ENCODE results near the gene FLNC.

FLNC gene

GRCh38 chr7:128811631-128812430, 18.4 kb upstream of the FLNC start:
- no peak overlapping the region for H2AFZ ChIP-seq (ENCODE audit: low read depth, low read length, severe bottlenecking)
- H3K9ac ChIP-seq (ENCODE audit: low read length) = no peak overlapping the region
- no peaks in the 10 kb centered on the region for H3F3A ChIP-seq (ENCODE audit: insufficient read depth)
- H3K4me2 ChIP-seq (ENCODE audit: low read depth, low read length, poor library complexity, severe bottlenecking) = no peak overlapping the region
- no peaks in the 10 kb centered on the region for H3K9me2 ChIP-seq (replicated peaks; ENCODE audit: insufficient read depth, low read length)
- H3K4me3 ChIP-seq (ENCODE audit: insufficient read depth, low read length, poor library complexity, severe bottlenecking) = no peak overlapping the region
- no peaks in the 10 kb centered on the region for H3K36me3 ChIP-seq (ENCODE audit: low read length)
- TF ChIP-seq EZH2phosphoT487 (conservative IDR thresholded peaks at IDR 0.05; ENCODE audit: low read length) = no peak
- TF ChIP-seq CTCF (IDR thresholded peaks at IDR 0.05; ENCODE audit: insufficient read depth, low read length, poor library complexity, severe bottlenecking) = no peak
- no peaks in the 10 kb centered on the region for H3K9me3 ChIP-seq (ENCODE audit: insufficient read depth, low read length)
- no peaks in the 10 kb centered on the region for H3K27me3 ChIP-seq (ENCODE audit: low read length)
- no peak overlapping the region for H3K27ac ChIP-seq (ENCODE audit: low read depth, low read length)
- H3K79me2 ChIP-seq (ENCODE audit: insufficient read depth, low read length) = no peaks in the 10 kb centered on the region
- no peaks in the 10 kb centered on the region for H4K20me1 ChIP-seq (ENCODE audit: low read depth, low read length)

- no peaks in the 10 kb centered on the region for H3K79me2 ChIP-seq (ENCODE audit: insufficient read depth, low read length)
- H3K27me3 ChIP-seq (ENCODE audit: low read length) = no peaks in the 10 kb centered on the region
- no peak overlapping the region for H3K9ac ChIP-seq (ENCODE audit: low read length)
- H3K9me2 ChIP-seq (replicated peaks; ENCODE audit: insufficient read depth, low read length) = no peaks in the 10 kb centered on the region
- no peak overlapping the region for H3K4me2 ChIP-seq (ENCODE audit: low read depth, low read length, poor library complexity, severe bottlenecking)
- H3K4me3 ChIP-seq (ENCODE audit: insufficient read depth, low read length, poor library complexity, severe bottlenecking) = no peak overlapping the region
- TF ChIP-seq EZH2phosphoT487 (conservative IDR thresholded peaks at IDR 0.05; ENCODE audit: low read length) (no peak), CTCF (IDR thresholded peaks at IDR 0.05; ENCODE audit: insufficient read depth, low read length, poor library complexity, severe bottlenecking) (no peak)
- H4K20me1 ChIP-seq (ENCODE audit: low read depth, low read length) = no peaks in the 10 kb centered on the region
- no peak overlapping the region for H2AFZ ChIP-seq (ENCODE audit: low read depth, low read length, severe bottlenecking)
- H3F3A ChIP-seq (ENCODE audit: insufficient read depth) = no peaks in the 10 kb centered on the region
- H3K9me3 ChIP-seq (ENCODE audit: insufficient read depth, low read length) = no peaks in the 10 kb centered on the region
- no peaks in the 10 kb centered on the region for H3K36me3 ChIP-seq (ENCODE audit: low read length)
- H3K27ac ChIP-seq (ENCODE audit: low read depth, low read length) = no peak overlapping the region
Observed at GRCh38 chr7:128812514-128813168, 17.6 kb upstream of the FLNC start.

- no peaks in the 10 kb centered on the region for H3K9me3 ChIP-seq (ENCODE audit: insufficient read depth, low read length)
- no peak overlapping the region for H3K9ac ChIP-seq (ENCODE audit: low read length)
- no peaks in the 10 kb centered on the region for H3K27me3 ChIP-seq (ENCODE audit: low read length)
- H3K4me3 ChIP-seq (ENCODE audit: insufficient read depth, low read length, poor library complexity, severe bottlenecking) = no peak overlapping the region
- H3K79me2 ChIP-seq (ENCODE audit: insufficient read depth, low read length) = no peaks in the 10 kb centered on the region
- H2AFZ ChIP-seq (ENCODE audit: low read depth, low read length, severe bottlenecking) = no peak overlapping the region
- no peaks in the 10 kb centered on the region for H3F3A ChIP-seq (ENCODE audit: insufficient read depth)
- H3K36me3 ChIP-seq (ENCODE audit: low read length) = no peaks in the 10 kb centered on the region
- no peaks in the 10 kb centered on the region for H3K9me2 ChIP-seq (replicated peaks; ENCODE audit: insufficient read depth, low read length)
- H4K20me1 ChIP-seq (ENCODE audit: low read depth, low read length) = no peaks in the 10 kb centered on the region
- no peak overlapping the region for H3K4me2 ChIP-seq (ENCODE audit: low read depth, low read length, poor library complexity, severe bottlenecking)
- no peak overlapping the region for H3K27ac ChIP-seq (ENCODE audit: low read depth, low read length)
- TF ChIP-seq CTCF (IDR thresholded peaks at IDR 0.05; ENCODE audit: insufficient read depth, low read length, poor library complexity, severe bottlenecking) (no peak), EZH2phosphoT487 (conservative IDR thresholded peaks at IDR 0.05; ENCODE audit: low read length) (no peak)
Observed at GRCh38 chr7:128814499-128814898, 15.7 kb upstream of the FLNC start.

Data from SU-DHL-6 (cell line).